Cardiac muscle cell (in vitro differentiated cells and primary cell): Measurements from ENCODE around the gene CAMKMT. TPM values are rescaled to one million over a fixed set of nuclear protein-coding genes. Genes with fewer than 3 reads are reported as not detected.
A peak's percentile ranks its signal among the peaks of the same experiment; 100 is the strongest.

Experiments
- DNase-seq, 2 donors: peaks; one replicate each; pipeline versions ENCODE4 v3.0.0 to v3.0.0-alpha.2; 2010 to 2017; ENCODE audit warnings: low read depth in 1 of 2, low spot score in 1 of 2
- H3K27ac ChIP-seq: fragments of 200-600 bp; sonication (generic); 2 replicates; pipeline ENCODE4 v1.5.1; 2016
- H3K27me3 ChIP-seq: fragments of 200-600 bp; sonication (generic); 2 replicates; pipeline ENCODE4 v1.6.0; 2016; ENCODE audit warnings: control low read depth
- H3K36me3 ChIP-seq: fragments of 200-600 bp; sonication (generic); 2 replicates; pipeline ENCODE4 v1.5.1; 2016; ENCODE audit warnings: control low read depth
- H3K4me1 ChIP-seq: fragments of 200-600 bp; sonication (generic); 2 replicates; pipeline ENCODE4 v1.8.1; 2017; ENCODE audit warnings: low read depth, mild to moderate bottlenecking, mixed run types
- H3K4me3 ChIP-seq: fragments of 200-600 bp; sonication (generic); 2 replicates; pipeline ENCODE4 v1.5.1; 2016; ENCODE audit warnings: mild to moderate bottlenecking
- H3K9me3 ChIP-seq: fragments of 200-600 bp; sonication (generic); 2 replicates; pipeline ENCODE4 v1.5.1; 2017; ENCODE audit warnings: low read depth, mild to moderate bottlenecking, control low read depth
- polyA plus RNA-seq: library from polyadenylated mRNA; unstranded; fragments of >200 nt; fragmentation: Nextera tagmentation; extraction: Ambion mirVana; gene quantifications from 2 replicates; pipeline ENCODE4 v1.2.1, GENCODE V29; 2016
- total RNA-seq: library from RNA; depleted of rRNA; stranded (reverse); fragments of >200 nt; gene quantifications from 2 replicates; pipeline ENCODE4 v1.2.3, GENCODE V29; 2016
- TF ChIP-seq, protein P1 (sequence below): IDR thresholded peaks from 2 replicates; pipeline ENCODE4 v1.5.1; 2012; ENCODE audit warnings: low read depth, mild to moderate bottlenecking, low read length

CAMKMT gene
- total and polyA plus RNA-seq, 2 experiments from 2014 or later, result 16.9 to 20.6 TPM

DNA sequence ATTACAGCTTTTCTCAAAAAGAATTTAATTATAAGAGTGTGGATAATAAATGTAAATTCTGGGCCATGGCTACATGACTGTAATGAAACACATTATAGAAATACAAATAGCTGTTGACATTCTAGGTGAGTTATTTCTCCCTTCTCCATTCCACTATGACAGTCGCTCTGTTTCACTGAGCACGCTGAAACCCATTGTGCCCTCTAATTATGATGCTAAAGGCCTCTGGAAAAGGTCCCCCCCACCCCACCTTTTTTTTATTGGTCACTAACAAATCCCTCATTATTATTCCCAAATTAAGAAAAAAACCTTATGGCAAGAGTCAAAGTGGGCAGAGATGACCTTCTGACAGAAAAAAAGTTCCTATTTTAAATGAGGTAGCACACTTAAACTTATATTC is 294.7 kb downstream of the CAMKMT start:
- Histone ChIP-seq H3K36me3 (no peaks in the 10 kb centered on the region), H3K27me3 (no peaks in the 10 kb centered on the region), H3K4me1 (peaks cover 4% of the 10 kb centered on the region), H3K27ac (no peak overlapping the region), H3K9me3 (no peaks in the 10 kb centered on the region), H3K4me3 (no peak overlapping the region)
- no peak for DNase-seq
- TF ChIP-seq, protein P1, sequence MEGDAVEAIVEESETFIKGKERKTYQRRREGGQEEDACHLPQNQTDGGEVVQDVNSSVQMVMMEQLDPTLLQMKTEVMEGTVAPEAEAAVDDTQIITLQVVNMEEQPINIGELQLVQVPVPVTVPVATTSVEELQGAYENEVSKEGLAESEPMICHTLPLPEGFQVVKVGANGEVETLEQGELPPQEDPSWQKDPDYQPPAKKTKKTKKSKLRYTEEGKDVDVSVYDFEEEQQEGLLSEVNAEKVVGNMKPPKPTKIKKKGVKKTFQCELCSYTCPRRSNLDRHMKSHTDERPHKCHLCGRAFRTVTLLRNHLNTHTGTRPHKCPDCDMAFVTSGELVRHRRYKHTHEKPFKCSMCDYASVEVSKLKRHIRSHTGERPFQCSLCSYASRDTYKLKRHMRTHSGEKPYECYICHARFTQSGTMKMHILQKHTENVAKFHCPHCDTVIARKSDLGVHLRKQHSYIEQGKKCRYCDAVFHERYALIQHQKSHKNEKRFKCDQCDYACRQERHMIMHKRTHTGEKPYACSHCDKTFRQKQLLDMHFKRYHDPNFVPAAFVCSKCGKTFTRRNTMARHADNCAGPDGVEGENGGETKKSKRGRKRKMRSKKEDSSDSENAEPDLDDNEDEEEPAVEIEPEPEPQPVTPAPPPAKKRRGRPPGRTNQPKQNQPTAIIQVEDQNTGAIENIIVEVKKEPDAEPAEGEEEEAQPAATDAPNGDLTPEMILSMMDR, result no peak

DNA sequence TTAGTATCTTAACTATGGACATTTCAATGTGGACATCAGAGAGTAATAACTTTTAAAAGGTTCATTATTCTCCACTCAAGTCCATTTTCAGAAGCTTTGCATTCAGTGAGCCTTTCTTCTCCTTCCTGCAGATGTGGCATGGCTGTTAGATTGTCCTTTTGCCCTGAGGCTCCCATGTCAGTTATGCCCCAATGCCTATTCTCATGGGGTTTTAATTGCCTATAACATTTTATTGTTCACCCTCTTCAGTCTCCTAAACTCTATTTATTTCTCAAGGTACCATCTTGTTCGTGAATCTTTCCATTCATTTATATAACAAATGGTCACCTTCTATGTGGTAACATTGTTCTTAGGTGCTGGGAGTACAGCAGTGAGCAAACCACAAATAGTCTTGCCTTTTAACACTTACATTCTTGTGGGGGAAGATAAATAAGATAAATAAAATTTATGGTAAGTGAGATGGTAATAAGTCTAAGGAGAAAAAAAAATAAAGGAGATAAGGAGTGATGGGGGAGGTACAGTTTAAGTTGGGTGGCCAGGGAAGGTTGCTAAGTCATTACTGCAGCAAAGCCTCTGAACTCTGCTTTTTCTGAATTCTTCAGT is 301.8 kb downstream of the CAMKMT start:
- TF ChIP-seq, protein P1, result no peak
- peaks cover 5% of the 10 kb centered on the region for H3K27me3 ChIP-seq
- H3K36me3 ChIP-seq, result no peaks in the 10 kb centered on the region
- H3K4me3 ChIP-seq, result no peak overlapping the region
- no peak for DNase-seq
- H3K4me1 ChIP-seq, result no peaks in the 10 kb centered on the region
- no peak overlapping the region for H3K27ac ChIP-seq
- no peaks in the 10 kb centered on the region for H3K9me3 ChIP-seq

DNA sequence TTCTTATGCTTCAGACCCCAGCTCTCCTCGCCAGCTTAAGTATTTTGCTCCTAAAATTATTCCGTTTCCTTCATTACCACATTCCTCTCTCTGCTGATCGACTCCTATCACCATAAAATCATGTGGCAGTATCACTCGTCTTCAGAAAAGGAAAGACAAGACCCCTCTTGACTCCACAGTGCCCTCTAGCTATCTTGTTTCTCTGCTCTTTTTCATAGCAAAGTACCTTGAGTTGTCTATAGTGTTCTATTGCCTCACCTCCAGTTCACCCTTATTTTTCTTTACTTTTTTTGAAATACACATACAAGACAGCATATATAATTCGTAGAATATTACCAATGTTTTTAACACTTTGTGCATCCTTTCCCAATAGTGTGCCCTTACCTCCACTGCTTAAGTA is 306.6 kb downstream of the CAMKMT start:
- no peak for DNase-seq
- TF ChIP-seq, protein P1, result peak; percentile 25

DNA sequence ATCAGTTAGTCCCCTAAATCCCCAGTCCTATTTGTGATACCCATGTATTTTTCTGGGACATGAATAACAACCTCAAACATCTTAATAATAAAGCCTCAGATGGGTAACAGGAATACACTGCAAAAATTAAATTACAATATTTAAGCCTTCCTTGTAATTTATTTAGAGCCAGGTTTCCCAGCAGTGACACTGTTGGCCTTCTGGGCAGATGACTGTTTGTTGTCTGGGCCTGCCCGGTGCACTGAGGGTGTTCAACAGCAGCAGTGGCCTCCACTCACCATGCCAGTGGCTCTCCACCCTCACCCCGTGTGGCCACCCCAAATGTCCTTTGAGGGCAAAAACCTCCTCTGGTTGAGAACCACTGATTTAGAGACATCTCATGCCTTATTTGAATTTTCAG is 309.5 kb downstream of the CAMKMT start:
- no peak overlapping the region for H3K27ac ChIP-seq
- H3K36me3 ChIP-seq, result no peaks in the 10 kb centered on the region
- H3K4me1 ChIP-seq, result no peaks in the 10 kb centered on the region
- H3K4me3 ChIP-seq, result no peak overlapping the region
- H3K9me3 ChIP-seq, result no peaks in the 10 kb centered on the region
- no peak for DNase-seq
- peaks cover 56% of the 10 kb centered on the region for H3K27me3 ChIP-seq
- TF ChIP-seq, protein P1, result no peak

More for the DNA sequence above, 306.6 kb downstream of the CAMKMT start:
- no peaks in the 10 kb centered on the region for H3K36me3 ChIP-seq
- no peak overlapping the region for H3K27ac ChIP-seq
- H3K27me3 ChIP-seq, result peaks cover 29% of the 10 kb centered on the region
- no peaks in the 10 kb centered on the region for H3K9me3 ChIP-seq
- H3K4me1 ChIP-seq, result no peaks in the 10 kb centered on the region
- no peak overlapping the region for H3K4me3 ChIP-seq

DNA sequence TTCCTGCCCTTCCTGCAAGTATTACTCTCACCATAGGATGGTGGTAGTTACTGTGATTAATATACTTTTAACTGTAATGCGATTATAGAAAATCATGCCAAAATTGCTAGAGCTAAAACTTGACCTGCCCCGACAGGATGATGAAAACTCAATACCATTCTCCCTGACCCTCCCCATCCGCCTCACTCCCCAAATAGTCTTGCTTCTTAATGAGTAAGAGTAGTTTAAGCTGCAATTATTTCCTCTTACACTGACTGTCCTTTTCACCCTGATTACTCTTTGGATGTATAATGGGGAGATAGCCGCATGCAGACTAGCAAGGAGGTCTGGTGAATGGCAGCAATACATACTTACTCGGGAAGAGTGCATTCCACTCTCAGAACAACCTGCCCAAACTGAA is 310.2 kb downstream of the CAMKMT start:
- Histone ChIP-seq H3K4me1 (no peaks in the 10 kb centered on the region), H3K36me3 (no peaks in the 10 kb centered on the region), H3K4me3 (no peak overlapping the region), H3K27me3 (peaks cover 63% of the 10 kb centered on the region), H3K27ac (no peak overlapping the region), H3K9me3 (no peaks in the 10 kb centered on the region)
- TF ChIP-seq, protein P1, result no peak
- no peak for DNase-seq

DNA sequence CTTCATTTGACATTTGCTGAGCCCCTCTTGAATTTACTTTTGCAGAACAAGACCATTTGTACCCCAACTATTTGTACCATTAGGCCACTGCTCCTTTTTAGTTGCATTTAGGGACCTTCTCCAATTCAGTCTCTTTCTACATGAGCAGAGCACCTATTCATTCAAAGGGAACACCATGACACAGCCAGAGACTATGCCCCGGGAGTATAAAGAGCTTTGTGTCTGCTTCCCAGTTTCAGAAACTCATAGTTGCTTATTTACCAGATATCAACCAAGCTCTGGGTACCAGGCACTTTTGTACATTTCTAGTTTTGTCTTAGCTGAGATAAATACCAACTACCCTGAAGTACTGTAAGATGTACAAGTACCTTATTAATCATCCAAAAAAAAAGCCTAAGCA is 310.7 kb downstream of the CAMKMT start:
- peaks cover 64% of the 10 kb centered on the region for H3K27me3 ChIP-seq
- H3K27ac ChIP-seq, result no peak overlapping the region
- TF ChIP-seq, protein P1, result no peak
- H3K4me1 ChIP-seq, result no peaks in the 10 kb centered on the region
- no peak for DNase-seq
- H3K4me3 ChIP-seq, result no peak overlapping the region
- H3K36me3 ChIP-seq, result no peaks in the 10 kb centered on the region
- H3K9me3 ChIP-seq, result no peaks in the 10 kb centered on the region
